Activated T-helper 1 cell treated with anti-CD3 and anti-CD28 coated beads, Interleukin-12 subunit alpha, Interleukin-12 subunit beta, Interleukin-2, Interleukin-4 antibody, amounts not matched to agents 30 ng/mL and 10 ng/mL and 1 ng/mL, durations not matched to agents 14 hours and 24 hours and 36 hours (primary cell): ENCODE results near the gene SYT17. TPM values are rescaled to one million over a fixed set of nuclear protein-coding genes. Genes with fewer than 3 reads are reported as not detected.
A peak's percentile ranks its signal among the peaks of the same experiment; 100 is the strongest.

Experiments used
- DNase-seq: peaks from one replicate; pipeline ENCODE4 v3.0.0; 2021; ENCODE audit warnings: low spot score
- H3K27ac Mint-ChIP-seq: one replicate; pipeline ENCODE4 v1.8.0; 2021; ENCODE audit warnings: mild to moderate bottlenecking, mixed read lengths
- H3K27me3 Mint-ChIP-seq: one replicate; pipeline ENCODE4 v1.8.0; 2022; ENCODE audit warnings: mild to moderate bottlenecking, moderate library complexity, mixed read lengths; ENCODE audit not compliant: insufficient read depth
- H3K36me3 Mint-ChIP-seq: one replicate; pipeline ENCODE4 v1.8.0; 2021; ENCODE audit warnings: low read depth, mixed read lengths
- H3K4me1 Mint-ChIP-seq: one replicate; pipeline ENCODE4 v1.8.0; 2021; ENCODE audit warnings: low read depth, mixed read lengths
- H3K4me3 Mint-ChIP-seq: one replicate; pipeline ENCODE4 v1.8.0; 2021; ENCODE audit warnings: mild to moderate bottlenecking, moderate library complexity, mixed read lengths
- H3K9me3 Mint-ChIP-seq: one replicate; pipeline ENCODE4 v1.8.0; 2021; ENCODE audit warnings: mixed read lengths
- intact Hi-C: fragments of 100-400 bp; cut with micrococcal nuclease; formaldehyde crosslinking; loops from one replicate; pipeline ENCODE4 v1.15.1; 2024
- total RNA-seq: library from RNA; stranded (reverse); gene quantifications from 2 replicates; pipeline ENCODE4 v1.2.3, GENCODE V29; 2022

The SYT17 gene, protein sequence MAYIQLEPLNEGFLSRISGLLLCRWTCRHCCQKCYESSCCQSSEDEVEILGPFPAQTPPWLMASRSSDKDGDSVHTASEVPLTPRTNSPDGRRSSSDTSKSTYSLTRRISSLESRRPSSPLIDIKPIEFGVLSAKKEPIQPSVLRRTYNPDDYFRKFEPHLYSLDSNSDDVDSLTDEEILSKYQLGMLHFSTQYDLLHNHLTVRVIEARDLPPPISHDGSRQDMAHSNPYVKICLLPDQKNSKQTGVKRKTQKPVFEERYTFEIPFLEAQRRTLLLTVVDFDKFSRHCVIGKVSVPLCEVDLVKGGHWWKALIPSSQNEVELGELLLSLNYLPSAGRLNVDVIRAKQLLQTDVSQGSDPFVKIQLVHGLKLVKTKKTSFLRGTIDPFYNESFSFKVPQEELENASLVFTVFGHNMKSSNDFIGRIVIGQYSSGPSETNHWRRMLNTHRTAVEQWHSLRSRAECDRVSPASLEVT
- 0.37 and 0.54 TPM in 2 replicates for total RNA-seq

DNA sequence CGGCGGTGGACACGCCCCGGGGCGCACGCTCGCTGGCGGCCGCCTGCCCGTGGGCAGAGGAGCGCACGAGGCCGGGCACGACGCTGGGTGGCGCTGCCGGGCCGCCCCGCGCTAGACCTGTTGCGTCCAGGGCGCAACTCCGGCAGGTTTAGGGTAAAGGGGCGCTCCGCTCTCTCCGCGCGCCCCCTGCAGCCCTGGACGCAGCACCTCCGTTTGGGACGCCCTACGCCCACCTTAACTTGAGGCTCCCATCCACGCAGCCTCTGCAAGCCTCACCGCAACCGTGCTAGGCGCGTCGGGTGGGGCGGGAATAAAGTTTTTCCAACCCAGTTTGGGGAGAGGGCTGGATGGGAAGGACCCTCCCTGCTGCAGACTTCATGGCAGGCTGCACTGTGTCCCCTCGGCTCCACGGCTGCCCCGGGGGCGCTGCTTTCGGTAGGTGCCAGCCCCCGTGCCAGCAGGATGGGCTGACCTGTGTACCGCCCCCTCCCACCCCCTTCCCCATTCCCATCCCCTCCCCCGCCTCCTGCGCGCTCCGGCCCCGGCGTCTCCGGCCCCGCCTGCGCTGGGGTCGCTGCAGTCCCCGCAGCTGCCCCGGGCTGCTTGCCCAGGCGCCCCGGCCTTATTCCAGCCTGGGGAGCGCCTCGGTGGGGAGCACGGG, at the start of gene SYT17:
TSS of gene SYT17 (plus strand) at position 531 of the 661 bp plus-strand sequence. CDS start 407 bp downstream, outside the sequence.
- H3K9me3 Mint-ChIP-seq: peaks cover 6% of the 10 kb centered on the region
- no peak within 1 kb of the TSS for H3K27ac Mint-ChIP-seq
- DNase-seq: peak; percentile 14
- no peaks in the 10 kb centered on the region for H3K36me3 Mint-ChIP-seq
- no peak within 1 kb of the TSS for H3K4me3 Mint-ChIP-seq
- intact Hi-C loops: loop anchor here (1.0 to 5.0 kb wide), 6 partner anchors 36 to 354 kb away; partner anchors contain the start of genes CCP110 and GDE1
- peaks cover 39% of the 10 kb centered on the region for H3K27me3 Mint-ChIP-seq
- no peaks in the 10 kb centered on the region for H3K4me1 Mint-ChIP-seq

DNA sequence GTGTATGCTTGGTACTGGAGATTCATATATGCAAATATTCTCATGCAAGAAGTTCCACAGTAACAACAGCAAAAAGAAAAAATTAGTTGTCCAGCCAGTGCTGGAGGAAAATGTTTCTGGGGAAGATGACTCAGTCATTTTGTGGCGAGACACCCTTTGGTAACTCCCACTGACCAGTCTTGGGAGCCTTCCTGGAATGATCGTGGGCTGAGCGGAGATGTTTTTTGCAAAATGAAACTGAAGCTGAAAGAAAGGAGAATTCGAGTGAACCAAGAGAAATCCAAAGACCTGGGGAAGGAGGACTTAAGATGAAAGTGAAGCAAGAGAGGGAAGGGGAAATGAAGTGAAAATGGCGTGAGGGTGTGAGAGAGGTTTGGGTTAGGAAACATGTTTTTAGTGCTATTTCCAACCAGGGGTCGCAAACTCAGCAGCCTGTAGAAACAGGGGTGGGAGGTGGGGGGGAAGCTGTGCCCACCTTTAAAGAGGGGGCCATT, 49.1 kb upstream of the SYT17 start:
- H3K27ac Mint-ChIP-seq: peak overlapping the region; percentile 93
- peaks cover 3% of the 10 kb centered on the region for H3K27me3 Mint-ChIP-seq
- intact Hi-C loops: loop anchor here (1.0 to 5.0 kb wide), 8 partner anchors 8 to 438 kb away; partner anchors contain the start of genes CCP110, COQ7, GDE1 and SMG1
- DNase-seq: no peak
- H3K36me3 Mint-ChIP-seq: peaks cover 31% of the 10 kb centered on the region
- H3K9me3 Mint-ChIP-seq: no peaks in the 10 kb centered on the region
- peak overlapping the region; percentile 78 for H3K4me3 Mint-ChIP-seq
- H3K4me1 Mint-ChIP-seq: peaks cover 44% of the 10 kb centered on the region

DNA sequence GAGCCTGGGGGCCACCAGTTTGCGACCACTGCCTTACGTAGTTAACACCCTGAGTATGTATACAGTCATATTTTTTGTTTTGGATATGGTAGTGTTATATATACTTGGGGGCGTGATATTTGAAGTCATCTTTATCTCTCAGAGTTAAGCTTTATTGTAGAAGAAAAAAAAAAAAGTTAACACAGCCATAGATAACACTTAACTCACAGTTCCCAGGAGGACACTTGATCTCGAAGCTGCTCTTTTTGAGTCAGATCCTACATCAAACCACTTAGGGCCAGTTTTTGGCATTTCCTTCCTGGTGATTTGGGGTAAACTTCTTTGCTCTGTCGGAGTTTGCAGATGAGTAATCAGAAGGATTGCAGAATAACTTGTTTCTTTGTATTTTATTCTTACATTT, 48.5 kb upstream of the SYT17 start:
- DNase-seq: no peak
- Mint-ChIP-seq H3K4me1 (peaks cover 44% of the 10 kb centered on the region), H3K36me3 (peaks cover 31% of the 10 kb centered on the region), H3K4me3 (peak overlapping the region; percentile 61), H3K9me3 (peaks cover 2% of the 10 kb centered on the region), H3K27ac (peak overlapping the region; percentile 73), H3K27me3 (peaks cover 3% of the 10 kb centered on the region)
- intact Hi-C loops: loop anchor here (1.0 to 5.0 kb wide), 8 partner anchors 8 to 438 kb away; partner anchors contain the start of genes CCP110, COQ7, GDE1 and SMG1

DNA sequence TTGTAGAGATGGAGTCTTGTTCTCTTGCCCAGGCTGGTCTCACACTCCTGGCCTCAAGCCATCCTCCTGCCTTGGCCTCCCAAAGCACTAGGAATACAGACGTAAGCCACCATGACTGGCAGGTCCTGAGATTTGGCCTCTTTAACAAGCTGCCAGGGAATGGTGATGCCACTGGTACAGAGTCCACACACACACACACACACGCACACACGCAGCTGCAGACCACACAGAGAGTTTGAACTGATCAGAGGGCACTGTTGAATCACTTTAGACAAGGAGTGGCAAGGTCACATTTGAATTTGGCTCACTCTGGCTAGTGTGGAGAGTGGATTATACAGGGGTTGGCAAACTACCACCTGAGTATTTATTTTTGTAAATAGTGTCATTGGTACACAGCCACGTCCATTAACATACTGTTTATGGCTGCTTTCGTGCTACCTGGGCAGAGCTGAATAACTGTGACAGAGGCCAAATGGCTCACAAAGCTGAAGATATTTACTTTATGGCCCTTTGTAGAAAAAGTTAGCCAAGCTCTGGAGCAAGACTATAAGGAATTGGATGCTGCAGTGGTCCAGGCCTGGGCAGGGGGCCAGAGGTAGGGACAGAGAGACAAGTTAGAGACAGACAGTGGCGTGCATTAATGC, 44.4 kb upstream of the SYT17 start:
- intact Hi-C loops: no loop called here
- H3K36me3 Mint-ChIP-seq: peaks cover 23% of the 10 kb centered on the region
- H3K27ac Mint-ChIP-seq: no peak overlapping the region
- H3K27me3 Mint-ChIP-seq: no peaks in the 10 kb centered on the region
- H3K4me3 Mint-ChIP-seq: no peak overlapping the region
- H3K4me1 Mint-ChIP-seq: peaks cover 37% of the 10 kb centered on the region
- no peak for DNase-seq
- peaks cover 16% of the 10 kb centered on the region for H3K9me3 Mint-ChIP-seq

GRCh38 chr16:19126300-19126699, 41.7 kb upstream of the SYT17 start:
- Mint-ChIP-seq H3K4me1 (peaks cover 44% of the 10 kb centered on the region), H3K36me3 (peaks cover 14% of the 10 kb centered on the region), H3K27me3 (no peaks in the 10 kb centered on the region), H3K27ac (no peak overlapping the region), H3K9me3 (peaks cover 16% of the 10 kb centered on the region), H3K4me3 (no peak overlapping the region)
- DNase-seq: no peak
- intact Hi-C loops: no loop called here

- no peak for DNase-seq
- Mint-ChIP-seq H3K27ac (peak overlapping the region; percentile 91), H3K36me3 (peaks cover 10% of the 10 kb centered on the region), H3K4me3 (peak overlapping the region; percentile 35), H3K4me1 (peaks cover 53% of the 10 kb centered on the region), H3K9me3 (peaks cover 16% of the 10 kb centered on the region), H3K27me3 (no peaks in the 10 kb centered on the region)
- intact Hi-C loops: loop anchor here (1.0 kb wide), 1 partner anchor 8 kb away; no protein-coding TSS in a partner anchor
These were observed 40.8 kb upstream of the SYT17 start for GRCh38 chr16:19127205-19127604.

DNA sequence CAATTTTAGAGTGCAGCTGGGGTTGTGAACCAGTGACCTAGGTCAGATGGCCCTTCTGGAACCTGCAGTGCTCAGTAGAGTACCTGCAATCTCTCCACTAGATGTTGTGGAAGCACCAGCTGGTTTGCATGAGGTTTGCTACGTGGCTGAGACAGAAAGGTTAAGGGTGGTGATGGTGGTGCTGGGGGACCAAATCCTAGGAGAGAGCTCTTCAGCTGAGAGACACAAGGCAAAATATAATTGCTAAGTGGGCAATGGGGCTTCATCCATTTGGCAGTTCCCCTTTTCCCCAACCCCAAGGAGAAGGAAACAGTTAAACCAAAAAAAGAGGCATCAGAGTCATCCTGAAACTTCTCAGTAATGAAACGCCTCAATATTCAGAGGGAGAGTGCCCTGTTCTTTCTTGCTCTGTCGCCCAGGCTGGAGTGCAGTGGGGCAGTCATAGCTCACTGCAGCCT, 40.3 kb upstream of the SYT17 start:
- Mint-ChIP-seq H3K27me3 (no peaks in the 10 kb centered on the region), H3K4me3 (peak overlapping the region; percentile 35), H3K36me3 (peaks cover 6% of the 10 kb centered on the region), H3K27ac (peak overlapping the region; percentile 91), H3K4me1 (peaks cover 51% of the 10 kb centered on the region), H3K9me3 (peaks cover 16% of the 10 kb centered on the region)
- intact Hi-C loops: loop anchor here (1.0 kb wide), 1 partner anchor 8 kb away; no protein-coding TSS in a partner anchor
- no peak for DNase-seq

GRCh38 chr16:19128454-19129200, 39.4 kb upstream of the SYT17 start:
- peaks cover 16% of the 10 kb centered on the region for H3K9me3 Mint-ChIP-seq
- H3K4me3 Mint-ChIP-seq: no peak overlapping the region
- peaks cover 3% of the 10 kb centered on the region for H3K36me3 Mint-ChIP-seq
- no peak for DNase-seq
- H3K27ac Mint-ChIP-seq: peak overlapping the region; percentile 42
- no peaks in the 10 kb centered on the region for H3K27me3 Mint-ChIP-seq
- intact Hi-C loops: no loop called here
- peaks cover 49% of the 10 kb centered on the region for H3K4me1 Mint-ChIP-seq

- H3K27ac Mint-ChIP-seq: peak overlapping the region; percentile 73
- no peaks in the 10 kb centered on the region for H3K27me3 Mint-ChIP-seq
- peaks cover 9% of the 10 kb centered on the region for H3K9me3 Mint-ChIP-seq
- H3K4me3 Mint-ChIP-seq: peak overlapping the region; percentile 62
- no peak for DNase-seq
- H3K4me1 Mint-ChIP-seq: peaks cover 49% of the 10 kb centered on the region
- no peaks in the 10 kb centered on the region for H3K36me3 Mint-ChIP-seq
- intact Hi-C loops: loop anchor here (2.0 to 5.0 kb wide), 2 partner anchors 14 to 37 kb away; partner anchors contain the start of gene SYT17
These were observed 37.7 kb upstream of the SYT17 start for GRCh38 chr16:19130385-19130784.

DNA sequence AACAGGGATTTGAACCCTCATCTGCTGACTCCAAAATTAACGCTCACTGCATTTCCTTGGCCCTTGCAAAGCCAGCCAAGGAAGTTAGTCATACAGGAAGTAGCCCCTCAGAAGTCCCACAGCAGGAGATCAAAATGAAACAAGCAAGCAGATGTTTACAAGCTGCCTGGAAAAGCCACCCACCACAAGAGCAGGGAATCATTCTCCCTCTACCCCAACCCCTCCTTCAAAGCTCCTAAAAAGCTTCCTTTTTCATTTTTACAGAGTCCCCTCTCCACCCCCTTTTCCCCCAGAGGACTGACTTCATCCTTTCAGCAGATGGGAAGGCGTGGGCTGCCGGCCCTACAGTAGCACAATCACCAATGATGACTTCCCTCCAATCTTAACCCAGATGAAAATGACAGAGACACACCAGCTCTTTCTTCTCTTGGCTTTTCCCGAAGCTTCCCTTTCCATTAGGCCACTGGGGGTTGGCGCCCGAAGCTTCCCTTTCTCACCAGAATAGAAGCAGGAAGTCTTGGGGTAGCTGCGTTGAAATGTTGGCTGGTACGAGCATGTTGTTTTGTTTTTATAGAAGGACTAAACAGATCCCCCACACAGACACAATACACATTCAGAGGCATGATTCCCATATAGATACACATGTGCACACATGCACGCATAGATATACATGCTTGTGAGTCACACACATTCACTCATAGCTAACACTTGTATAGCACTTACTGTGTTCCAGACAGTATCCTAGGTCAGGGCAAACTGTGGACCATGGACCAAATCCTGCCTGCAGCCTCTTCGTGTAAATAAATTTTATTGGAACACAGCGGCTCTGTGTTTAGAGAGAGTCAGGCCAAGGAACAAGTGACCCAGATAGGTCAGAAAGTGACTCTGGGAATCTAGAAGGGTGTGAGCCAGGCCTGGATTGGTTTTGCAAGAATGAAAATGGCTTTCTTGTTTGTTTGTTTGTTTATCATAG, 36.9 kb upstream of the SYT17 start:
- peak overlapping the region; percentile 62 for H3K4me3 Mint-ChIP-seq
- intact Hi-C loops: loop anchor here (2.0 to 5.0 kb wide), 2 partner anchors 14 to 36 kb away; partner anchors contain the start of gene SYT17
- H3K27me3 Mint-ChIP-seq: peaks cover 3% of the 10 kb centered on the region
- peaks cover 49% of the 10 kb centered on the region for H3K4me1 Mint-ChIP-seq
- peaks cover 6% of the 10 kb centered on the region for H3K9me3 Mint-ChIP-seq
- no peaks in the 10 kb centered on the region for H3K36me3 Mint-ChIP-seq
- peak overlapping the region; percentile 73 for H3K27ac Mint-ChIP-seq
- no peak for DNase-seq

- intact Hi-C loops: loop anchor here (2.0 to 5.0 kb wide), 2 partner anchors 15 to 35 kb away; partner anchors contain the start of gene SYT17
- no peak for DNase-seq
- Mint-ChIP-seq H3K27me3 (peaks cover 4% of the 10 kb centered on the region), H3K4me3 (no peak overlapping the region), H3K9me3 (peaks cover 4% of the 10 kb centered on the region), H3K27ac (peak overlapping the region; percentile 73), H3K36me3 (no peaks in the 10 kb centered on the region), H3K4me1 (peaks cover 48% of the 10 kb centered on the region)
These were observed 36.2 kb upstream of the SYT17 start for GRCh38 chr16:19131825-19132218.
